Kidney (tissue), 14 donors: Measurements from ENCODE around the gene KCNMB2. TPM values are rescaled to one million over a fixed set of nuclear protein-coding genes. Genes with fewer than 3 reads are reported as not detected.

Experiments
- DNase-seq, 5 donors: peaks; one replicate each; pipeline ENCODE4 v3.0.0-alpha.2; 2013 to 2020
- FAIRE-seq: peaks from 2 replicates; lab custom pipeline; 2012; peaks lifted over from hg19 to GRCh38; lab: Jason Lieb, UNC
- H3K27ac ChIP-seq, 2 donors: one replicate each; pipeline ENCODE4 v1.7.0; 2013; ENCODE audit warnings: low read depth in 2 of 2, low read length in 2 of 2, inconsistent platforms in 1 of 2
- H3K27me3 ChIP-seq: one replicate; pipeline ENCODE4 v1.7.1; 2013; ENCODE audit warnings: low read length, inconsistent platforms; ENCODE audit not compliant: control insufficient read depth, insufficient read depth
- H3K36me3 ChIP-seq, 3 donors: one replicate each; pipeline versions ENCODE4 v1.7.0 to v1.7.1; 2013; ENCODE audit warnings: low read length in 3 of 3, control low read depth in 1 of 3, inconsistent platforms in 1 of 3; ENCODE audit not compliant: insufficient read depth in 3 of 3, control insufficient read depth in 2 of 3
- H3K4me1 ChIP-seq, 3 donors: one replicate each; pipeline versions ENCODE4 v1.7.0 to v1.7.1; 2013; ENCODE audit warnings: low read length in 3 of 3, inconsistent platforms in 1 of 3, low read depth in 1 of 3; ENCODE audit not compliant: control insufficient read depth in 2 of 3, insufficient read depth in 2 of 3
- H3K4me3 ChIP-seq, 3 donors: one replicate each; pipeline versions ENCODE4 v1.7.0 to v1.8.1; 2013; ENCODE audit warnings: low read length in 3 of 3, control low read depth in 1 of 3, inconsistent platforms in 1 of 3
- H3K9ac ChIP-seq, 3 donors: one replicate each; pipeline versions ENCODE4 v1.7.0 to v1.7.1; 2013; ENCODE audit warnings: low read length in 3 of 3, control low read depth in 1 of 3, inconsistent platforms in 1 of 3
- H3K9me3 ChIP-seq, 3 donors: one replicate each; pipeline versions ENCODE4 v1.7.0 to v1.7.1; 2013; ENCODE audit warnings: low read length in 3 of 3, control low read depth in 1 of 3, inconsistent platforms in 1 of 3; ENCODE audit not compliant: control insufficient read depth in 2 of 3, insufficient read depth in 1 of 3
- CTCF ChIP-seq: IDR thresholded peaks from 3 replicates; pipeline ENCODE4 v1.5.1; 2012; ENCODE audit warnings: mild to moderate bottlenecking, moderate library complexity, borderline replicate concordance; ENCODE audit not compliant: insufficient read depth; ENCODE audit errors: extremely low read depth
- intact Hi-C: fragments of 100-400 bp; cut with DNase I; formaldehyde crosslinking; loops from one replicate; pipeline ENCODE4 v1.11.1; 2022
- polyA plus RNA-seq: library from polyadenylated mRNA; stranded (reverse); fragments of 350-450 nt; fragmentation: Illumina TruSeq; extraction: RNeasy Lipid Tissue Mini Kit (QIAGEN cat#74804); gene quantifications from one replicate; pipeline ENCODE4 v1.2.3, GENCODE V29; 2014; ENCODE audit warnings: low read depth, low replicate concordance; ENCODE audit not compliant: insufficient read depth
- total RNA-seq: library from RNA; stranded (reverse); fragmentation: NEBNext Ultra II Directional; extraction: Animal tissue kit (Norgen Biotek cat#: 25700); gene quantifications from one replicate; pipeline ENCODE4 v1.2.1, GENCODE V29; 2021
- donor health status: control.
- donor health status: control.
- donor health status: control.
- donor health status: control.
- donor health status: control.
- donor health status: DM: yes; HTN: yes; CAD: no.
- donor health status: Normal renal cell carcinoma (clear cell type).

Gene KCNMB2
- total and polyA plus RNA-seq, 2 donors from 2014 or later: 2.1 to 4.4 TPM

DNA sequence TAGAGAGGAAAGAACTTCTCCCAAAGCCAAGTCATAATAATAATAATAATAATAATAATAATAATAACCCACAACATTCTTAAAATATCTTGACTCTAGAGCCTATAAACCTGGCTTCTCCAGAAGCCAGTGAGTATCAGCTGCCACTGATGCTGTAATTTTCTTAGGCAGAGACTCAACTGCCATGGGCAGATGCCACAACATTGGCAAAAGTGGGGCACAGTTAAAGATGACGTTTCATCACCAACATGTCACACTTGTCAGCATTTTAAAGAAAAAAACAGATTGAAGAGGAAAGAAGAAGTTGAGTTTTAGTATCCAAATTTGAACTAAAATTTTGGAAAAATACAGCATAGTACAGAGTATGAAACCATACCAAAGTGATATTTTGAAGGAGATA lies 270.4 kb downstream of the KCNMB2 start:
- DNase-seq (no peak), FAIRE-seq (no peak)
- Histone ChIP-seq H3K9ac (no peak overlapping the region), H3K4me3 (no peak overlapping the region), H3K27ac (no peak overlapping the region), H3K4me1 (no peaks in the 10 kb centered on the region), H3K36me3 (no peaks in the 10 kb centered on the region), H3K9me3 (no peaks in the 10 kb centered on the region), H3K27me3 (no peaks in the 10 kb centered on the region)
- intact Hi-C loops: no loop called here
- TF ChIP-seq CTCF: no peak

- Histone ChIP-seq H3K27me3 (no peaks in the 10 kb centered on the region), H3K36me3 (no peaks in the 10 kb centered on the region), H3K9me3 (no peaks in the 10 kb centered on the region), H3K27ac (no peak overlapping the region), H3K4me3 (no peak overlapping the region), H3K9ac (no peak overlapping the region), H3K4me1 (no peaks in the 10 kb centered on the region)
- FAIRE-seq (no peak), DNase-seq (no peak)
- intact Hi-C loops: no loop called here
- no peak for TF ChIP-seq CTCF
Measured at GRCh38 chr3:178807694-178808093, 271.5 kb downstream of the KCNMB2 start.

DNA sequence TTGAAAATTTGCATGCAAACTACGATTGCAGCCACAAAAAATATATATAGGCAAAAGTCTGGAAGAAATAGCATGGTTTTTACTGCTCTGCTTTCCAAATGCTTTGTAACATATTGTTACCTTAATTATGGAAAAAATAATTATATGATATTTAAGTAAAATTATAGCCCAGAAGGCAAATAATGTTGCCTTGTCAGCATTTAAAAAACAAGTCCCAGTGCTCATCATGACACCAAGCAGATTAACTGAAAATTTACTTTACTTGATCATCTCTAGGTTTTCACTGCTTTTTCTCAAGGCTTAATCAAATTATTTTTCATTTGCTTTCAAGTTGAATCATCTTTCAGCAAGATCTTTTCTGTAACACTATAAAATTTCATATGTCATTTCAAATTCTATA lies 272.5 kb downstream of the KCNMB2 start:
- DNase-seq (no peak), FAIRE-seq (no peak)
- intact Hi-C loops: no loop called here
- H3K9me3 ChIP-seq: no peaks in the 10 kb centered on the region
- no peak overlapping the region for H3K4me3 ChIP-seq
- H3K9ac ChIP-seq: no peak overlapping the region
- H3K4me1 ChIP-seq: no peaks in the 10 kb centered on the region
- no peaks in the 10 kb centered on the region for H3K36me3 ChIP-seq
- no peaks in the 10 kb centered on the region for H3K27me3 ChIP-seq
- TF ChIP-seq CTCF: no peak
- H3K27ac ChIP-seq: no peak overlapping the region

DNA sequence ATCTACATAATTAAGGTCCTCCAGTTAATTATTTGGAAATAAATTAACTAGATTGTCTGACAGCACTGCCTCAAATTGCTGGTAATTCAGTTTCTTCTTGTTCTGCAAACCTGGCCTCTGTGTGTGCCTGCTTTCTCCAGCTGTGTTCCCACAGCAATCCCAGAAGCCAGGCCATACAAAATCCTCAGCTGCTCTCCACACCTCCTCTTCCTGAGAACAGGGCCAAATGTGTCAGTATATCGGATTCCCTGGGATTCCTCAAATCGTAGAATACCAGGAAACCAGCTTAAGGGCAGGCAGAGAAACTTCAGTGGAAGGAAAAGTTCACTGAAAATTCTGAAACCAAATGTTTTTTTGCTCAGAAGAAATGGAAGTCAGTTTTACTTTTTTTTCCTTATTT lies 273.9 kb downstream of the KCNMB2 start:
- DNase-seq (no peak), FAIRE-seq (no peak)
- intact Hi-C loops: no loop called here
- Histone ChIP-seq H3K36me3 (no peaks in the 10 kb centered on the region), H3K27ac (no peak overlapping the region), H3K9me3 (no peaks in the 10 kb centered on the region), H3K4me3 (no peak overlapping the region), H3K9ac (no peak overlapping the region), H3K27me3 (no peaks in the 10 kb centered on the region), H3K4me1 (no peaks in the 10 kb centered on the region)
- TF ChIP-seq CTCF: no peak
